HG02885 (cell line): ENCODE data around the gene SDF4.

Source experiments
- ATAC-seq: cut with Tn5 transposase; IDR thresholded peaks from one replicate; pipeline ENCODE4 v1.9.1; 2021; ENCODE audit warnings: mild to moderate bottlenecking; ENCODE audit not compliant: unreplicated experiment, poor library complexity

Gene SDF4

GRCh38 chr1:1231400-1232207 is at the start of gene SDF4:
SDF4 (minus strand) TSS chr1:1232001; CDS start chr1:1228772, 3,229 bp downstream.
- ATAC-seq, result peak; percentile 94

GRCh38 chr1:1280782-1281481 is 49.1 kb upstream of the SDF4 start:
- ATAC-seq, result no peak

- ATAC-seq, result no peak
These were observed 47.2 kb upstream of the SDF4 start for GRCh38 chr1:1279028-1279427.

GRCh38 chr1:1278620-1279019 is 46.8 kb upstream of the SDF4 start:
- no peak for ATAC-seq

GRCh38 chr1:1275836-1276235 is 44.0 kb upstream of the SDF4 start:
- ATAC-seq, result no peak

- ATAC-seq, result no peak
These were observed 43.2 kb upstream of the SDF4 start for GRCh38 chr1:1274931-1275431.

GRCh38 chr1:1274299-1274930 is 42.6 kb upstream of the SDF4 start:
- ATAC-seq, result no peak

- ATAC-seq, result peak; percentile 91
These were observed 41.9 kb upstream of the SDF4 start, which contains the start of gene UBE2J2 for GRCh38 chr1:1273512-1274298. UBE2J2 (minus strand) TSS chr1:1273854; CDS start chr1:1267992, 5,862 bp downstream.

- peak; percentile 15 for ATAC-seq
These were observed 41.4 kb upstream of the SDF4 start for GRCh38 chr1:1273209-1273511.

GRCh38 chr1:1272341-1273208 is 40.8 kb upstream of the SDF4 start:
- no peak for ATAC-seq

GRCh38 chr1:1270813-1271212 is 39.0 kb upstream of the SDF4 start:
- ATAC-seq, result no peak

- no peak for ATAC-seq
These were observed 36.5 kb upstream of the SDF4 start for GRCh38 chr1:1268284-1268682.

- no peak for ATAC-seq
These were observed 35.9 kb upstream of the SDF4 start for GRCh38 chr1:1267488-1268283.

- no peak for ATAC-seq
These were observed 33.1 kb upstream of the SDF4 start for GRCh38 chr1:1264868-1265272.

- ATAC-seq, result no peak
These were observed 32.2 kb upstream of the SDF4 start for GRCh38 chr1:1264026-1264425.

- ATAC-seq, result no peak
These were observed 31.0 kb upstream of the SDF4 start for GRCh38 chr1:1262758-1263157.

- ATAC-seq, result no peak
These were observed 30.3 kb upstream of the SDF4 start for GRCh38 chr1:1262071-1262470.

GRCh38 chr1:1260843-1261560 is 29.2 kb upstream of the SDF4 start:
- ATAC-seq, result no peak
